ENCODE data around the gene GALNT15. TPM values are rescaled to one million over a fixed set of nuclear protein-coding genes. Genes with fewer than 3 reads are reported as not detected.

GALNT15 gene
- total and polyA plus RNA-seq, 2 donors (not counting 3 experiments of a cell fraction or from before 2014, with no cell fraction given) = 0.87 to 5.4 TPM

DNA sequence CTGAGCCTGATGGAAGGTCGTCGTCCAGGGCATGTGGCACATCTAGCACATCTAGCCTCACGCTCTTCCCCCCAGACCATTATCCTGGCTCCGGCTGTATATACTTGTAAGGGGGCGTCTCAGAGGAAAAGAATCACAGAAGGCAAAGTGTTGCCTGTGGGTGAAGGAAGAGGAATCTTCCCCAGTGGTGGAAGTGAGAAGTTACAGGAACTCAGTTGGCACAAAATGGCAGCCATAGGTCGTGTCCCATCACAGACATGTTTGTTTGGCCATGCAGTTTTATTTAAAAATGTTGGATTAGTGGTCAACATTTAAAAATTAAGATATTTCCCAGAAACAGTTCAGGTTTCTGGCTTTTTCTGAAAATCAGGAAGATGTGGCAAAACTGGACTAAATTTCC is 13.6 kb downstream of the GALNT15 start:
- Histone ChIP-seq H3K79me2 (ENCODE audit: control insufficient read depth, insufficient read depth, low read length) (no peaks in the 10 kb centered on the region), H3K9ac (replicated peaks; ENCODE audit: extremely low read depth, insufficient read depth, low read length) (no peak overlapping the region), H3K4me1 (ENCODE audit: control insufficient read depth, extremely low read depth, insufficient read depth, low read length) (no peaks in the 10 kb centered on the region), H3K36me3 (ENCODE audit: control insufficient read depth in 2 of 2, extremely low read depth in 1 of 2, insufficient read depth in 2 of 2, low read length in 2 of 2) (no peaks in the 10 kb centered on the region), H3K4me3 (replicated peaks in 1 of 3; ENCODE audit: insufficient read depth in 1 of 3, low read depth in 1 of 3, low read length in 3 of 3) (no peak overlapping the region), H3K9me3 (replicated peaks; ENCODE audit: control insufficient read depth, insufficient read depth, low read length) (no peaks in the 10 kb centered on the region), H2AFZ (ENCODE audit: low read depth, low read length) (no peak overlapping the region), H3K9me1 (replicated peaks; ENCODE audit: control insufficient read depth, extremely low read depth, insufficient read depth, low read length) (no peaks in the 10 kb centered on the region), H3K4me2 (ENCODE audit: insufficient read depth, low read length) (no peak overlapping the region), H3K27ac (ENCODE audit: insufficient read depth, low read depth, low read length) (no peak overlapping the region), H3K27me3 (ENCODE audit: control insufficient read depth in 2 of 2, insufficient read depth in 2 of 2, low read length in 2 of 2) (peaks cover 0 to 2% of the 10 kb centered on the region in 2 experiments), H4K20me1 (replicated peaks; ENCODE audit: control insufficient read depth, extremely low read depth, insufficient read depth, low read length) (no peaks in the 10 kb centered on the region)
- dilution Hi-C loops (cut with MboI; ENCODE audit: extremely low pct_ligation_motif_present, low sequenced_read_pairs) (no loop called here), intact Hi-C loops (cut with micrococcal nuclease) (no loop called here)
- POLR2A ChIA-PET = no interaction called here
- DNase-seq (ENCODE audit: low read depth, low spot score) (no peak), FAIRE-seq (no peak)
- CTCF ChIA-PET = interaction anchor here (1.4 kb wide), 1 partner anchor 10 kb away, joined by 8 read pairs; no protein-coding TSS in a partner anchor
- no TSS peak for BruUV-seq (replicated peaks)
- no peak for TF ChIP-seq MYC (IDR thresholded peaks at IDR 0.05; ENCODE audit: low read depth, low read length)
- no peak for TF ChIP-seq EZH2 (IDR thresholded peaks at IDR 0.05; ENCODE audit: borderline replicate concordance, low read depth, low read length, severe bottlenecking)
- no peak for TF ChIP-seq JUN (IDR thresholded peaks at IDR 0.05; ENCODE audit: borderline replicate concordance, insufficient read depth, insufficient read length, low read depth)
- no peak for TF ChIP-seq POLR2A (IDR thresholded peaks at IDR 0.05; ENCODE audit: low read depth, low read length)
- TF ChIP-seq POLR2AphosphoS5 (IDR thresholded peaks at IDR 0.05; ENCODE audit: insufficient read depth, low read depth, low read length) = no peak
- TF ChIP-seq, protein P1, sequence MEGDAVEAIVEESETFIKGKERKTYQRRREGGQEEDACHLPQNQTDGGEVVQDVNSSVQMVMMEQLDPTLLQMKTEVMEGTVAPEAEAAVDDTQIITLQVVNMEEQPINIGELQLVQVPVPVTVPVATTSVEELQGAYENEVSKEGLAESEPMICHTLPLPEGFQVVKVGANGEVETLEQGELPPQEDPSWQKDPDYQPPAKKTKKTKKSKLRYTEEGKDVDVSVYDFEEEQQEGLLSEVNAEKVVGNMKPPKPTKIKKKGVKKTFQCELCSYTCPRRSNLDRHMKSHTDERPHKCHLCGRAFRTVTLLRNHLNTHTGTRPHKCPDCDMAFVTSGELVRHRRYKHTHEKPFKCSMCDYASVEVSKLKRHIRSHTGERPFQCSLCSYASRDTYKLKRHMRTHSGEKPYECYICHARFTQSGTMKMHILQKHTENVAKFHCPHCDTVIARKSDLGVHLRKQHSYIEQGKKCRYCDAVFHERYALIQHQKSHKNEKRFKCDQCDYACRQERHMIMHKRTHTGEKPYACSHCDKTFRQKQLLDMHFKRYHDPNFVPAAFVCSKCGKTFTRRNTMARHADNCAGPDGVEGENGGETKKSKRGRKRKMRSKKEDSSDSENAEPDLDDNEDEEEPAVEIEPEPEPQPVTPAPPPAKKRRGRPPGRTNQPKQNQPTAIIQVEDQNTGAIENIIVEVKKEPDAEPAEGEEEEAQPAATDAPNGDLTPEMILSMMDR (IDR thresholded peaks at IDR 0.05; ENCODE audit: extremely low read depth in 1 of 2, insufficient read depth in 1 of 2, low read depth in 1 of 2, low read length in 2 of 2) = no peak
- TF ChIP-seq, protein P2, sequence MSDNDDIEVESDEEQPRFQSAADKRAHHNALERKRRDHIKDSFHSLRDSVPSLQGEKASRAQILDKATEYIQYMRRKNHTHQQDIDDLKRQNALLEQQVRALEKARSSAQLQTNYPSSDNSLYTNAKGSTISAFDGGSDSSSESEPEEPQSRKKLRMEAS (IDR thresholded peaks at IDR 0.05; ENCODE audit: insufficient read depth, insufficient read length) = no peak
- TF ChIP-seq GATA2 (IDR thresholded peaks at IDR 0.05; ENCODE audit: insufficient read depth, insufficient read length, low read depth, low read length) = no peak
- no peak for TF ChIP-seq FOS (IDR thresholded peaks at IDR 0.05; ENCODE audit: borderline replicate concordance, insufficient read depth, low read length)
